Colonic mucosa (tissue), 4 donors: ENCODE results near the gene CPEB1. TPM values are rescaled to one million over a fixed set of nuclear protein-coding genes. Genes with fewer than 3 reads are reported as not detected.

Source experiments
- DNase-seq: peaks from one replicate; pipeline ENCODE4 v3.0.0-alpha.2; 2020
- H3K27ac ChIP-seq: fragments of 200-600 bp; one replicate; pipeline ENCODE4 v1.8.0; 2021
- H3K27me3 ChIP-seq: fragments of 200-600 bp; one replicate; pipeline ENCODE4 v1.8.0; 2021
- H3K36me3 ChIP-seq: fragments of 200-600 bp; one replicate; pipeline ENCODE4 v1.8.0; 2021
- H3K4me1 ChIP-seq: fragments of 200-600 bp; one replicate; pipeline ENCODE4 v1.8.0; 2021; ENCODE audit warnings: mild to moderate bottlenecking
- H3K4me3 ChIP-seq: fragments of 200-600 bp; one replicate; pipeline ENCODE4 v1.8.0; 2021
- H3K9ac ChIP-seq, 2 donors: one replicate each; pipeline ENCODE4 v1.7.0; 2013; ENCODE audit warnings: control low read depth in 2 of 2, low read depth in 2 of 2, low read length in 2 of 2
- H3K9me3 ChIP-seq: fragments of 200-600 bp; one replicate; pipeline ENCODE4 v1.8.0; 2021
- CTCF ChIP-seq: fragments of 200-600 bp; IDR thresholded peaks from one replicate; pipeline ENCODE4 v1.8.0; 2022; ENCODE audit warnings: antibody characterized with exemption, mild to moderate bottlenecking
- intact Hi-C: fragments of 100-400 bp; cut with DNase I; formaldehyde crosslinking; loops from one replicate; pipeline ENCODE4 v1.14.1; 2022
- total RNA-seq, 2 donors: library from RNA; stranded (reverse); fragmentation: NEBNext Ultra II Directional in 1 of 2; extraction: Animal tissue kit (Norgen Biotek cat#: 25700) in 1 of 2; gene quantifications; one replicate each; pipeline ENCODE4 v1.2.1, GENCODE V29; 2021
- donor health status: healthy.
- donor health status: DM: no; HTN: no; CAD: no.
- donor health status: DM: no; HTN: no; CAD: no.

The CPEB1 gene
- total RNA-seq, 2 donors from 2014 or later, result 0.40 to 1.4 TPM

GRCh38 chr15:82571722-82572222, 75.4 kb downstream of the CPEB1 start:
- Histone ChIP-seq H3K9ac (peak overlapping the region in 1 of 2 donors; percentile 35), H3K4me3 (peak overlapping the region; percentile 9), H3K27me3 (no peaks in the 10 kb centered on the region), H3K27ac (peak overlapping the region; percentile 27), H3K36me3 (no peaks in the 10 kb centered on the region), H3K4me1 (no peaks in the 10 kb centered on the region), H3K9me3 (no peaks in the 10 kb centered on the region)
- DNase-seq, result peak; percentile 58
- TF ChIP-seq CTCF, result no peak
- intact Hi-C loops, result no loop called here

GRCh38 chr15:82570721-82571508, 76.2 kb downstream of the CPEB1 start:
- no peak for DNase-seq
- TF ChIP-seq CTCF, result no peak
- H3K9me3 ChIP-seq, result no peaks in the 10 kb centered on the region
- no peak overlapping the region for H3K4me3 ChIP-seq
- H3K27ac ChIP-seq, result peak overlapping the region; percentile 27
- intact Hi-C loops, result no loop called here
- no peaks in the 10 kb centered on the region for H3K27me3 ChIP-seq
- H3K36me3 ChIP-seq, result no peaks in the 10 kb centered on the region
- H3K4me1 ChIP-seq, result no peaks in the 10 kb centered on the region
- peak overlapping the region; percentile 19 to 35 for H3K9ac ChIP-seq

- no peak for TF ChIP-seq CTCF
- Histone ChIP-seq H3K9me3 (no peaks in the 10 kb centered on the region), H3K27me3 (no peaks in the 10 kb centered on the region), H3K9ac (no peak overlapping the region), H3K36me3 (no peaks in the 10 kb centered on the region), H3K4me3 (no peak overlapping the region), H3K27ac (no peak overlapping the region), H3K4me1 (no peaks in the 10 kb centered on the region)
- no peak for DNase-seq
- intact Hi-C loops, result no loop called here
These were observed 77.3 kb downstream of the CPEB1 start for GRCh38 chr15:82569834-82570233.

DNA sequence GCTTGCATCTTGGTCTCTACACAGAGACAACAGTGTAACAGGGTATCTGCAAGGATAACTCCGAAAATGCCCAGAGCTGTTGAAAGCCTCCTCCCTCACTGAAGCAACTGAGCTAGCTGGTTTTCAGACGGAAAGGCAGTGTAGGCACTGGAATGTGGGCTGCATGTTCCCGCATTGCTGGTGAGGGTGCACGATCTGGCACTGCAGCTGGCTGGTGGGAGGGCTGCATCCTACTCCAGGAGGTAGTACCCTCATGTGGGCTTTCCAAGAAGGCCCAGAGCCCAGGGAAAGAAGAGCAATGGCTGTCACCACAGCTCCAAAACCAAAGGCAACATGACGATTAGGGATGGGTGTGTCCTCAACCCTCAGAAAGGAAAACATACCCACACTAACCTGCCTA, 78.2 kb downstream of the CPEB1 start:
- TF ChIP-seq CTCF, result no peak
- Histone ChIP-seq H3K4me3 (no peak overlapping the region), H3K36me3 (no peaks in the 10 kb centered on the region), H3K4me1 (no peaks in the 10 kb centered on the region), H3K27ac (no peak overlapping the region), H3K27me3 (no peaks in the 10 kb centered on the region), H3K9me3 (no peaks in the 10 kb centered on the region), H3K9ac (no peak overlapping the region)
- DNase-seq, result no peak
- intact Hi-C loops, result no loop called here

GRCh38 chr15:82567661-82568060, 79.5 kb downstream of the CPEB1 start:
- no peak for TF ChIP-seq CTCF
- Histone ChIP-seq H3K9me3 (no peaks in the 10 kb centered on the region), H3K36me3 (no peaks in the 10 kb centered on the region), H3K27me3 (no peaks in the 10 kb centered on the region), H3K9ac (no peak overlapping the region), H3K27ac (no peak overlapping the region), H3K4me3 (no peak overlapping the region), H3K4me1 (no peaks in the 10 kb centered on the region)
- intact Hi-C loops, result no loop called here
- DNase-seq, result no peak
